ENCODE measurements around the gene SNRNP25. TPM values are rescaled to one million over a fixed set of nuclear protein-coding genes. Genes with fewer than 3 reads are reported as not detected.
"Not testable (repeated sequence)": the region's sequence is repeated elsewhere in the genome, so short reads cannot be mapped to it uniquely, and the experiment has no call there.

SNRNP25 gene
- 77.2 TPM for polyA plus RNA-seq (2013, experiment 1 of 2)
- polyA plus RNA-seq (2013, experiment 2 of 2): 64.6 TPM

GRCh38 chr16:53346-54236 is at the start of gene SNRNP25, which contains the start of gene POLR3K:
TSS of gene SNRNP25 (plus strand) at chr16:53828. CDS start at chr16:54017, 189 bp downstream.
TSS of gene POLR3K (minus strand) at chr16:53608. CDS start at chr16:53586, 22 bp downstream.
- Histone ChIP-seq H3K4me3 (ENCODE audit: low read length) (peak within 1 kb of the TSS; percentile 92), H3K27me3 (ENCODE audit: insufficient read depth, low read length) (no peaks in the 10 kb centered on the region), H3K27ac (ENCODE audit: low read depth, low read length) (peak within 1 kb of the TSS; percentile 74), H3K9ac (ENCODE audit: low read depth, low read length) (peak within 1 kb of the TSS; percentile 92), H3K36me3 (ENCODE audit: insufficient read depth, low read length) (peaks cover 58% of the 10 kb centered on the region), H3K9me3 (ENCODE audit: insufficient read depth, low read depth, low read length) (no peaks in the 10 kb centered on the region), H3K4me1 (ENCODE audit: insufficient read depth, low read length) (no peaks in the 10 kb centered on the region)
- WGBS: 54% methylated on average over 91 of the region's 91 CpGs

- H3K27ac ChIP-seq (ENCODE audit: low read depth, low read length): no peak overlapping the region
- no peaks in the 10 kb centered on the region for H3K36me3 ChIP-seq (ENCODE audit: insufficient read depth, low read length)
- WGBS: 54% methylated on average over 10 of the region's 48 CpGs
- H3K4me3 ChIP-seq (ENCODE audit: low read length): peak overlapping the region; percentile 32; the same call in 1 of the 2 replicates
- H3K27me3 ChIP-seq (ENCODE audit: insufficient read depth, low read length): no peaks in the 10 kb centered on the region
- H3K9me3 ChIP-seq (ENCODE audit: insufficient read depth, low read depth, low read length): no peaks in the 10 kb centered on the region
- H3K4me1 ChIP-seq (ENCODE audit: insufficient read depth, low read length): no peaks in the 10 kb centered on the region
- no peak overlapping the region for H3K9ac ChIP-seq (ENCODE audit: low read depth, low read length)
These were observed 43.5 kb upstream of the SNRNP25 start for GRCh38 chr16:9903-10665.

GRCh38 chr16:10772-11171 is 42.9 kb upstream of the SNRNP25 start:
- not testable (repeated sequence) for H3K9ac ChIP-seq (ENCODE audit: low read depth, low read length); H3K9me3 ChIP-seq (ENCODE audit: insufficient read depth, low read depth, low read length); H3K36me3 ChIP-seq (ENCODE audit: insufficient read depth, low read length); H3K27ac ChIP-seq (ENCODE audit: low read depth, low read length); H3K4me3 ChIP-seq (ENCODE audit: low read length); H3K4me1 ChIP-seq (ENCODE audit: insufficient read depth, low read length); H3K27me3 ChIP-seq (ENCODE audit: insufficient read depth, low read length)
- WGBS: 5% methylated on average over 6 of the region's 27 CpGs

GRCh38 chr16:17062-17765 is 36.4 kb upstream of the SNRNP25 start:
- not testable (repeated sequence) for H3K9me3 ChIP-seq (ENCODE audit: insufficient read depth, low read depth, low read length); H3K27me3 ChIP-seq (ENCODE audit: insufficient read depth, low read length); H3K27ac ChIP-seq (ENCODE audit: low read depth, low read length); H3K36me3 ChIP-seq (ENCODE audit: insufficient read depth, low read length); H3K4me1 ChIP-seq (ENCODE audit: insufficient read depth, low read length); H3K4me3 ChIP-seq (ENCODE audit: low read length); H3K9ac ChIP-seq (ENCODE audit: low read depth, low read length)
- WGBS: no CpG with 5 or more reads among the region's 20 CpGs

GRCh38 chr16:20886-21285 is 32.7 kb upstream of the SNRNP25 start:
- H3K9ac ChIP-seq (ENCODE audit: low read depth, low read length); H3K36me3 ChIP-seq (ENCODE audit: insufficient read depth, low read length); H3K4me3 ChIP-seq (ENCODE audit: low read length); H3K27ac ChIP-seq (ENCODE audit: low read depth, low read length); H3K27me3 ChIP-seq (ENCODE audit: insufficient read depth, low read length); H3K9me3 ChIP-seq (ENCODE audit: insufficient read depth, low read depth, low read length); H3K4me1 ChIP-seq (ENCODE audit: insufficient read depth, low read length): not testable (repeated sequence)
- 87% methylated on average over 11 of the region's 12 CpGs for WGBS

GRCh38 chr16:24151-24550 is 29.5 kb upstream of the SNRNP25 start:
- not testable (repeated sequence) for H3K4me1 ChIP-seq (ENCODE audit: insufficient read depth, low read length); H3K27me3 ChIP-seq (ENCODE audit: insufficient read depth, low read length); H3K27ac ChIP-seq (ENCODE audit: low read depth, low read length); H3K36me3 ChIP-seq (ENCODE audit: insufficient read depth, low read length); H3K4me3 ChIP-seq (ENCODE audit: low read length); H3K9ac ChIP-seq (ENCODE audit: low read depth, low read length); H3K9me3 ChIP-seq (ENCODE audit: insufficient read depth, low read depth, low read length)
- 80% methylated on average over 1 of the region's 22 CpGs for WGBS

GRCh38 chr16:25926-26348 is 27.7 kb upstream of the SNRNP25 start:
- H3K27ac ChIP-seq (ENCODE audit: low read depth, low read length); H3K27me3 ChIP-seq (ENCODE audit: insufficient read depth, low read length); H3K4me3 ChIP-seq (ENCODE audit: low read length); H3K36me3 ChIP-seq (ENCODE audit: insufficient read depth, low read length); H3K9me3 ChIP-seq (ENCODE audit: insufficient read depth, low read depth, low read length); H3K4me1 ChIP-seq (ENCODE audit: insufficient read depth, low read length); H3K9ac ChIP-seq (ENCODE audit: low read depth, low read length): not testable (repeated sequence)
- WGBS: 80% methylated on average over 1 of the region's 5 CpGs

GRCh38 chr16:30627-31026 is 23.0 kb upstream of the SNRNP25 start:
- H3K4me3 ChIP-seq (ENCODE audit: low read length); H3K9me3 ChIP-seq (ENCODE audit: insufficient read depth, low read depth, low read length); H3K4me1 ChIP-seq (ENCODE audit: insufficient read depth, low read length); H3K27ac ChIP-seq (ENCODE audit: low read depth, low read length); H3K27me3 ChIP-seq (ENCODE audit: insufficient read depth, low read length); H3K36me3 ChIP-seq (ENCODE audit: insufficient read depth, low read length); H3K9ac ChIP-seq (ENCODE audit: low read depth, low read length): not testable (repeated sequence)
- no CpG with 5 or more reads among the region's 7 CpGs for WGBS

- not testable (repeated sequence) for H3K27ac ChIP-seq (ENCODE audit: low read depth, low read length); H3K9ac ChIP-seq (ENCODE audit: low read depth, low read length); H3K36me3 ChIP-seq (ENCODE audit: insufficient read depth, low read length); H3K9me3 ChIP-seq (ENCODE audit: insufficient read depth, low read depth, low read length); H3K4me1 ChIP-seq (ENCODE audit: insufficient read depth, low read length); H3K4me3 ChIP-seq (ENCODE audit: low read length); H3K27me3 ChIP-seq (ENCODE audit: insufficient read depth, low read length)
- 94% methylated on average over 4 of the region's 8 CpGs for WGBS
These were observed 20.3 kb upstream of the SNRNP25 start for GRCh38 chr16:33154-33876.

GRCh38 chr16:33877-34647 is 19.6 kb upstream of the SNRNP25 start:
- Histone ChIP-seq H3K27ac (ENCODE audit: low read depth, low read length) (no peak overlapping the region), H3K27me3 (ENCODE audit: insufficient read depth, low read length) (no peaks in the 10 kb centered on the region), H3K36me3 (ENCODE audit: insufficient read depth, low read length) (peaks cover 4% of the 10 kb centered on the region; the same call in 1 of the 2 replicates), H3K4me3 (ENCODE audit: low read length) (no peak overlapping the region), H3K9ac (ENCODE audit: low read depth, low read length) (no peak overlapping the region), H3K4me1 (ENCODE audit: insufficient read depth, low read length) (no peaks in the 10 kb centered on the region), H3K9me3 (ENCODE audit: insufficient read depth, low read depth, low read length) (no peaks in the 10 kb centered on the region)
- 84% methylated on average over 20 of the region's 21 CpGs for WGBS

Data from HUES64 (cell line).